CD4-positive, CD25-positive, alpha-beta regulatory T cell (primary cell): Measurements from ENCODE around the gene ETV6. TPM values are rescaled to one million over a fixed set of nuclear protein-coding genes. Genes with fewer than 3 reads are reported as not detected.
A peak's percentile ranks its signal among the peaks of the same experiment; 100 is the strongest.

Experiments
- ATAC-seq, 2 donors: fragments of 150-1000 bp; cut with Tn5 transposase; one replicate each; pipeline ENCODE4 v1.10.0; 2021; ENCODE audit warnings: low read depth in 2 of 2, moderate number of reproducible peaks in 2 of 2, moderate library complexity in 1 of 2
- DNase-seq, 3 donors: peaks; one replicate each; pipeline versions ENCODE4 v3.0.0 to v3.0.0-alpha.2; 2012 to 2022; ENCODE audit warnings: mixed read lengths in 1 of 3
- H3K27ac ChIP-seq: one replicate; pipeline ENCODE4 v1.7.0; 2013; ENCODE audit warnings: mild to moderate bottlenecking, low read length; ENCODE audit not compliant: insufficient read depth, poor library complexity, severe bottlenecking
- H3K27me3 ChIP-seq: one replicate; pipeline ENCODE4 v1.7.0; 2013; ENCODE audit warnings: low read length; ENCODE audit not compliant: control insufficient read depth, insufficient read depth
- H3K36me3 ChIP-seq: one replicate; pipeline ENCODE4 v1.7.0; 2013; ENCODE audit warnings: mild to moderate bottlenecking, low read length, moderate library complexity; ENCODE audit not compliant: control insufficient read depth, insufficient read depth
- H3K4me1 ChIP-seq: 2 replicates; pipeline ENCODE4 v1.7.0; 2013; ENCODE audit warnings: mild to moderate bottlenecking, low read length; ENCODE audit not compliant: insufficient read depth, control insufficient read depth, poor library complexity, severe bottlenecking
- H3K4me3 ChIP-seq: one replicate; pipeline ENCODE4 v1.7.0; 2013; ENCODE audit warnings: low read depth, mild to moderate bottlenecking, low read length, moderate library complexity
- H3K9me3 ChIP-seq, 2 experiments: 1 replicate in 1 of 2; 2 replicates in 1 of 2; pipeline ENCODE4 v1.7.0; 2013; ENCODE audit warnings: low read length in 2 of 2, mild to moderate bottlenecking in 1 of 2, moderate library complexity in 1 of 2; ENCODE audit not compliant: control insufficient read depth in 2 of 2
- H3K27ac Mint-ChIP-seq, 3 donors: one replicate each; pipeline ENCODE4 v1.8.0; 2020 to 2022; ENCODE audit warnings: mild to moderate bottlenecking in 3 of 3, mixed read lengths in 3 of 3, moderate library complexity in 2 of 3
- H3K27me3 Mint-ChIP-seq: one replicate; pipeline ENCODE4 v1.8.0; 2022; ENCODE audit warnings: mild to moderate bottlenecking, mixed read lengths
- H3K36me3 Mint-ChIP-seq: one replicate; pipeline ENCODE4 v1.8.0; 2020; ENCODE audit warnings: mixed read lengths
- H3K4me1 Mint-ChIP-seq, 4 donors: one replicate each; pipeline ENCODE4 v1.8.0; 2020 to 2022; ENCODE audit warnings: mixed read lengths in 4 of 4, mild to moderate bottlenecking in 1 of 4
- H3K4me3 Mint-ChIP-seq, 4 donors: one replicate each; pipeline ENCODE4 v1.8.0; 2020 to 2022; ENCODE audit warnings: mild to moderate bottlenecking in 4 of 4, mixed read lengths in 4 of 4, moderate library complexity in 3 of 4
- H3K9me3 Mint-ChIP-seq, 7 donors: one replicate each; pipeline ENCODE4 v1.8.0; 2020 to 2022; ENCODE audit warnings: mixed read lengths in 7 of 7, mild to moderate bottlenecking in 3 of 7, moderate library complexity in 2 of 7
- polyA plus RNA-seq, 4 donors: library from polyadenylated mRNA; unstranded; fragments of 300-500 nt; fragmentation: Illumina TruSeq; gene quantifications; one replicate each; pipeline ENCODE4 v1.2.3, GENCODE V29; 2021
- total RNA-seq: library from RNA; stranded (reverse); gene quantifications from one replicate; pipeline ENCODE4 v1.2.3, GENCODE V29; 2022

ETV6 gene
- total and polyA plus RNA-seq, 5 donors from 2014 or later = 2.5 to 62.5 (median 4.1) TPM

DNA sequence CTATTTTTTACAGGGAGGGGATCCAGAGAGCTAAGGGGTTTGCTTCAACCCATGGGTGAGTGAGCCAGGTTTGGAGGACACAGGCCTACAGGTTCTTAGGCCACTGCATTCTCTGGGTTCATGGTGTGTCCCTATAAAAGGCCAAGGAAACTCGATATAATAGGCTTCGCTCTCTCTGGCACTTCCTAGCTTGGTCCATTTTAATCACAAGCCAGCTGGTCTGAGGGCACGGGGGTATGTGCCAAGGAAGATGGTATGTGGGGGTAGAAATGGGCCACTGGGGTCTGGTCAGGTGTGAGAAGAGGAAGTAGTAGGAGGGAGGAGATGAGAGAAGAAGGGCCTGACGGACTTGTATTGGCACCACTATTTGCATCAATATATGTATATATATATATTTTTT lies 4.9 kb downstream of the ETV6 start:
- peaks cover 35 to 76% (median 63%) of the 10 kb centered on the region in 4 donors for H3K4me1 Mint-ChIP-seq
- no peak overlapping the region for H3K27ac ChIP-seq
- peak overlapping the region in 2 of 3 donors; percentile 48 to 52 for H3K27ac Mint-ChIP-seq

GRCh38 chr12:11654802-11655201 lies 5.3 kb downstream of the ETV6 start:
- peaks cover 3% of the 10 kb centered on the region for H3K36me3 Mint-ChIP-seq

More for the DNA sequence above, 4.9 kb downstream of the ETV6 start:
- Mint-ChIP-seq H3K4me3 (peak overlapping the region in 1 of 4 donors; percentile 70), H3K27me3 (no peaks in the 10 kb centered on the region), H3K36me3 (peaks cover 3% of the 10 kb centered on the region), H3K9me3 (peaks cover 0 to 4% (median 0%) of the 10 kb centered on the region in 7 donors)
- Histone ChIP-seq H3K4me1 (peaks cover 46% of the 10 kb centered on the region), H3K9me3 (no peaks in the 10 kb centered on the region), H3K4me3 (no peak overlapping the region), H3K27me3 (no peaks in the 10 kb centered on the region), H3K36me3 (no peaks in the 10 kb centered on the region)
- no peak for DNase-seq
- no peak for ATAC-seq

DNA sequence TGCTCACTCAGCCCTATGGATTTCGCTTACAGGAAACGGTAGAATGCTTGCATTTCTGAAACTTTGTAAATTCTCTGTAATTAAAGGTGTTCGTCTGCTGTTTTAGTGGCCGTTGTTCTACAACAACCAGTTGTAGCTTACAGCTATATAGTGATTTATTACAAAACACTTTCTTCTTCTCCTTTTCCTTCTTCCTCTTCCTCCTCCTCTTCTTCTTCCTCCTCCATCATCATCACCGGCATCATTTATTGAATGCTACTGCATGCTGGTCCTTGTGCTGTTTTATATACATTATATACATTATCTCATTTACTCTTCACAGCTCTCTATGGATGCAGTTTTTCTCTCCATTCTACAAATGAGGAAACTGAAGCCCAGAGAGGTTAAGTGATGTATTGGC lies 6.4 kb downstream of the ETV6 start:
- Histone ChIP-seq H3K27me3 (no peaks in the 10 kb centered on the region), H3K4me3 (no peak overlapping the region), H3K4me1 (peaks cover 40% of the 10 kb centered on the region), H3K36me3 (no peaks in the 10 kb centered on the region), H3K27ac (no peak overlapping the region), H3K9me3 (no peaks in the 10 kb centered on the region)
- ATAC-seq (no peak), DNase-seq (no peak)
- Mint-ChIP-seq H3K36me3 (peaks cover 3% of the 10 kb centered on the region), H3K4me1 (peaks cover 43 to 81% (median 67%) of the 10 kb centered on the region in 4 donors), H3K4me3 (peak overlapping the region in 1 of 4 donors; percentile 10), H3K27ac (peak overlapping the region in 1 of 3 donors; percentile 44), H3K27me3 (no peaks in the 10 kb centered on the region), H3K9me3 (no peaks in the 10 kb centered on the region)

More at GRCh38 chr12:11654802-11655201, 5.3 kb downstream of the ETV6 start:
- no peaks in the 10 kb centered on the region for H3K9me3 ChIP-seq
- no peak overlapping the region for H3K27ac ChIP-seq
- DNase-seq = no peak
- H3K4me1 Mint-ChIP-seq = peaks cover 39 to 80% (median 68%) of the 10 kb centered on the region in 4 donors
- no peak overlapping the region for H3K4me3 ChIP-seq
- H3K27me3 ChIP-seq = no peaks in the 10 kb centered on the region
- peak overlapping the region in 1 of 4 donors; percentile 70 for H3K4me3 Mint-ChIP-seq
- H3K27ac Mint-ChIP-seq = no peak overlapping the region
- H3K36me3 ChIP-seq = no peaks in the 10 kb centered on the region
- H3K9me3 Mint-ChIP-seq = peaks cover 0 to 4% (median 0%) of the 10 kb centered on the region in 7 donors
- no peaks in the 10 kb centered on the region for H3K27me3 Mint-ChIP-seq
- ATAC-seq = no peak
- peaks cover 46% of the 10 kb centered on the region for H3K4me1 ChIP-seq

- Histone ChIP-seq H3K4me3 (no peak overlapping the region), H3K4me1 (peaks cover 33% of the 10 kb centered on the region), H3K9me3 (no peaks in the 10 kb centered on the region), H3K27me3 (no peaks in the 10 kb centered on the region), H3K36me3 (peaks cover 2% of the 10 kb centered on the region), H3K27ac (no peak overlapping the region)
- ATAC-seq (no peak), DNase-seq (no peak)
- Mint-ChIP-seq H3K36me3 (peaks cover 5% of the 10 kb centered on the region), H3K4me3 (peak overlapping the region in 1 of 4 donors; percentile 33), H3K4me1 (peaks cover 37 to 78% (median 63%) of the 10 kb centered on the region in 4 donors), H3K27me3 (no peaks in the 10 kb centered on the region), H3K27ac (peak overlapping the region in 1 of 3 donors; percentile 18), H3K9me3 (no peaks in the 10 kb centered on the region)
These were observed 7.1 kb downstream of the ETV6 start for GRCh38 chr12:11656550-11656949.

- Mint-ChIP-seq H3K4me1 (peaks cover 31 to 78% (median 63%) of the 10 kb centered on the region in 4 donors), H3K4me3 (no peak overlapping the region), H3K27ac (peak overlapping the region in 2 of 3 donors; percentile 2 to 56), H3K9me3 (no peaks in the 10 kb centered on the region), H3K27me3 (no peaks in the 10 kb centered on the region), H3K36me3 (peaks cover 15% of the 10 kb centered on the region)
- Histone ChIP-seq H3K27ac (no peak overlapping the region), H3K9me3 (no peaks in the 10 kb centered on the region), H3K27me3 (no peaks in the 10 kb centered on the region), H3K4me1 (peaks cover 23% of the 10 kb centered on the region), H3K36me3 (peaks cover 4% of the 10 kb centered on the region), H3K4me3 (peak overlapping the region; percentile 1)
- DNase-seq (no peak), ATAC-seq (no peak)
These were observed 8.0 kb downstream of the ETV6 start for GRCh38 chr12:11657511-11657910.

- no peak overlapping the region for H3K27ac Mint-ChIP-seq
- no peaks in the 10 kb centered on the region for H3K27me3 Mint-ChIP-seq
- H3K4me1 ChIP-seq = peaks cover 10% of the 10 kb centered on the region
- no peaks in the 10 kb centered on the region for H3K9me3 Mint-ChIP-seq
- H3K36me3 ChIP-seq = peaks cover 4% of the 10 kb centered on the region
- no peaks in the 10 kb centered on the region for H3K9me3 ChIP-seq
- H3K27me3 ChIP-seq = no peaks in the 10 kb centered on the region
- no peak overlapping the region for H3K4me3 ChIP-seq
- no peak overlapping the region for H3K4me3 Mint-ChIP-seq
- DNase-seq = no peak
- H3K36me3 Mint-ChIP-seq = peaks cover 17% of the 10 kb centered on the region
- ATAC-seq = no peak
- peaks cover 34 to 70% (median 64%) of the 10 kb centered on the region in 4 donors for H3K4me1 Mint-ChIP-seq
- no peak overlapping the region for H3K27ac ChIP-seq
These were observed 9.3 kb downstream of the ETV6 start for GRCh38 chr12:11658791-11659190.

DNA sequence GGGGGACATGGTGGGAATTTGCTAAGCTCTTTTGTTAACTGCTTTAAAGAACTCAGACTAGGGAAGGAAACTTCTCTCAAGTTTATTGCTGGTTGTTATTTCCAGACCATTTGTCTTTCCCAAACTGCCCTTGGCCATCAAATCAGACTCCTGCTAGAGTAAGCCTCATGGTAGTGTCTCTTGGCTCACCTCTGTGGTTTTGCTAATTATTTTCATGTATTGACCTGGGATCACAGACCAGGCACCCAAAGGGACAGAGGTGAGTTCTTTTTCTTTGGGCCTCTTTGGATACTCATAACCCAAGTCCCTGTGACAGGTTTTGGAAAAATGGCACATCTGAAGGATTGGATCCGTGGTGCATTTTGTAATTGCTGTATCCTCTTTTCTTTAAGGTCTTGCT lies 11.2 kb downstream of the ETV6 start:
- Mint-ChIP-seq H3K27me3 (no peaks in the 10 kb centered on the region), H3K36me3 (peaks cover 17% of the 10 kb centered on the region), H3K4me1 (peaks cover 33 to 77% (median 63%) of the 10 kb centered on the region in 4 donors), H3K4me3 (no peak overlapping the region), H3K9me3 (peaks cover 0 to 1% (median 0%) of the 10 kb centered on the region in 7 donors), H3K27ac (no peak overlapping the region)
- ATAC-seq (no peak), DNase-seq (no peak)
- Histone ChIP-seq H3K27me3 (no peaks in the 10 kb centered on the region), H3K4me1 (peaks cover 3% of the 10 kb centered on the region), H3K9me3 (no peaks in the 10 kb centered on the region), H3K4me3 (no peak overlapping the region), H3K36me3 (peaks cover 7% of the 10 kb centered on the region), H3K27ac (no peak overlapping the region)

DNA sequence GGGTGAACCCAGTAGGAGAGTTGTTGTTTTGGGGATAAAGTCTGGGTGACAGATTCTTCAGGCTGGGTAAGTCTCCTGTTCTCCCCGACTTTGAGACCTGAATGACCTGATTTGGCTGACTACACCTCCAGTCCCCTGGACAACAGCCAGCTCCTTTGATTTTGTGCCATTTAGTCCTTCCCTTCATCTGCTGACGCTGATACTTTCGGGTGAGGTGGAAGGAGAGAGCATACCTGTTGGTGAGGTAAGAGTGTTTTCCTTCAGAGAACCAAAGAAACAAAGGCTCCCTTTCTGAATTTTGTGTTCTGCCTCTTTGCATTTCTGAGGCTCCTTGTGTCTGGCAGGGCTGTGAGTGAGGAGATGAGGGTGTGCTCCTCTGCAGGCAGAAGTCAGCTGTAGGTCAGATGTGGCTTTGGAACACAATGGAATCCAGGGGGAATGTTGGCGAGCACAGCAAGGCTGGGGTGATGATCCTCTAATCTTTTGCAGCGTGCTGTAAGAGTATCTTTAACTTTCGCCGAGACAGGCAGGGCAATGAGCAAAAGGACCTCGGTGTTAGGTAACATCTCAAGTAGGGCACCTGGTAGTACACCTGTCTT lies 12.1 kb downstream of the ETV6 start:
- no peak for ATAC-seq

More for the DNA sequence above, 12.1 kb downstream of the ETV6 start:
- Histone ChIP-seq H3K9me3 (no peaks in the 10 kb centered on the region), H3K4me1 (peaks cover 3% of the 10 kb centered on the region), H3K27ac (no peak overlapping the region), H3K36me3 (peaks cover 7% of the 10 kb centered on the region), H3K4me3 (no peak overlapping the region), H3K27me3 (no peaks in the 10 kb centered on the region)
- Mint-ChIP-seq H3K9me3 (peaks cover 0 to 1% (median 0%) of the 10 kb centered on the region in 7 donors), H3K4me1 (peaks cover 26 to 75% (median 63%) of the 10 kb centered on the region in 4 donors), H3K27me3 (no peaks in the 10 kb centered on the region), H3K36me3 (peaks cover 23% of the 10 kb centered on the region), H3K27ac (peak overlapping the region in 2 of 3 donors; percentile 60 to 65), H3K4me3 (no peak overlapping the region)
- DNase-seq = no peak
